ENCODE data around the gene A4GALT.

Gene A4GALT

DNA sequence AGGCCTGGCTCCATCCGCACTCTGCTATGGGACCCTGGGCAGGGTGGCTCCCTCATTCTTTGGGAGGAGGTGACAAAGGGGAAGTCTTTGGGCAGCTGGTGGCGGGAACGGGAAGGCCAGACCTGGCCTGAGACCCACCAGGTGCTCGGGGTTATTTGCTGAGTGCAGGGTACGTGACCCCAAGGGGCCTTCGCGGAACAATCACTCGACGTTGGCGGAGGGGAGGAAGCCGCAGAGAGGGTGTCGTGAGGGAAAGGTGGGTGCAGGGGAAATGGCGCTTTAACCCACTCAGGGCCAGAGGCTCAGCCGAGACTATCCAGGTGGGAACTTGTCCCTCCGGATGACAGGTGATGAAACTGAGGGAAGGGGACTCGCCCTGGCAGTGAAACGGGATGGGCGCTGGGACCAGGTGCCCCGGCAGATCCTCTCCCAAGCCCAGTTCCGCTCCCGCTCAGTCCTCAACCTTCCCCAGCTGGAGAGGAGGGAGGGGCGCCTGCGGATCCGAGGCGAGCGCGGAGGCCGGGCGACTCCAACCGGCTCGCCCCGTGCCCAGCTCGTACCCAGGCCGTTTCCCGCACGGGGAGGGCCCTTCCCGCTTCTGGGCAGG lies 911 bp downstream of the A4GALT start:
- peak overlapping the region; percentile 3 for H3K27ac ChIP-seq (ENCODE audit: poor library complexity, severe bottlenecking)
- H3K27me3 ChIP-seq (ENCODE audit: insufficient read depth, poor library complexity, severe bottlenecking): no peaks in the 10 kb centered on the region
- H3K4me3 ChIP-seq (ENCODE audit: severe bottlenecking): peak overlapping the region; percentile 99
- ATAC-seq (ENCODE audit: low read depth) (peak; percentile 65), DNase-seq (ENCODE audit: low spot score) (no peak)
- no peaks in the 10 kb centered on the region for H3K9me3 ChIP-seq (ENCODE audit: severe bottlenecking)
- peaks cover 7% of the 10 kb centered on the region for H3K4me1 ChIP-seq (ENCODE audit: insufficient read depth, poor library complexity, severe bottlenecking)
- H3K36me3 ChIP-seq (ENCODE audit: low read depth): peaks cover 11% of the 10 kb centered on the region; the same call in 1 of the 2 replicates
- TF ChIP-seq, protein P1, sequence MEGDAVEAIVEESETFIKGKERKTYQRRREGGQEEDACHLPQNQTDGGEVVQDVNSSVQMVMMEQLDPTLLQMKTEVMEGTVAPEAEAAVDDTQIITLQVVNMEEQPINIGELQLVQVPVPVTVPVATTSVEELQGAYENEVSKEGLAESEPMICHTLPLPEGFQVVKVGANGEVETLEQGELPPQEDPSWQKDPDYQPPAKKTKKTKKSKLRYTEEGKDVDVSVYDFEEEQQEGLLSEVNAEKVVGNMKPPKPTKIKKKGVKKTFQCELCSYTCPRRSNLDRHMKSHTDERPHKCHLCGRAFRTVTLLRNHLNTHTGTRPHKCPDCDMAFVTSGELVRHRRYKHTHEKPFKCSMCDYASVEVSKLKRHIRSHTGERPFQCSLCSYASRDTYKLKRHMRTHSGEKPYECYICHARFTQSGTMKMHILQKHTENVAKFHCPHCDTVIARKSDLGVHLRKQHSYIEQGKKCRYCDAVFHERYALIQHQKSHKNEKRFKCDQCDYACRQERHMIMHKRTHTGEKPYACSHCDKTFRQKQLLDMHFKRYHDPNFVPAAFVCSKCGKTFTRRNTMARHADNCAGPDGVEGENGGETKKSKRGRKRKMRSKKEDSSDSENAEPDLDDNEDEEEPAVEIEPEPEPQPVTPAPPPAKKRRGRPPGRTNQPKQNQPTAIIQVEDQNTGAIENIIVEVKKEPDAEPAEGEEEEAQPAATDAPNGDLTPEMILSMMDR (IDR thresholded peaks at IDR 0.05; ENCODE audit: poor library complexity, severe bottlenecking): no peak

DNA sequence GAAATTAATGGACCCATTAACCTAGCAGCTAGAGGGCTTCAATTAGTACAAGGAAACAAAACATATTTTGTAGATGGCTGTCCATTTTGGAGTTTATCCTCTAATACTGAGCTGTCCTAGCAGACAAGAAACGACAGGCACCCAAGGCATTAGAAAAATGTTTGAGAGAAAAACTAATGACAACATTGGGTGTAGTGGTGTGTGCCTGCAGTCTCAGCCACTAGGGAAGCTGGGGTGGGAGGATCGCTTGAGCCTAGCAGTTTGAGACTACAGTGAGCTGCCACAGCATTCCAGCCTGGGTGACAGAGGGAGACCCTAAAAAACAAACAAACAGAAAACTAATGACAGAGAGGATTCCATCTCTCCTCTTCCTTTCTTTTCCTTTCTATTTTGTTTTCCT lies 1.5 kb downstream of the A4GALT start:
- Histone ChIP-seq H3K4me3 (ENCODE audit: severe bottlenecking) (peak overlapping the region; percentile 99), H3K27ac (ENCODE audit: poor library complexity, severe bottlenecking) (peak overlapping the region; percentile 3), H3K9me3 (ENCODE audit: severe bottlenecking) (no peaks in the 10 kb centered on the region), H3K36me3 (ENCODE audit: low read depth) (peaks cover 11% of the 10 kb centered on the region; the same call in 1 of the 2 replicates), H3K27me3 (ENCODE audit: insufficient read depth, poor library complexity, severe bottlenecking) (no peaks in the 10 kb centered on the region), H3K4me1 (ENCODE audit: insufficient read depth, poor library complexity, severe bottlenecking) (peaks cover 7% of the 10 kb centered on the region)
- 0 out of 3 replicates have a peak, but pooled peaks have one; percentile 18 for ATAC-seq (ENCODE audit: low read depth)
- TF ChIP-seq, protein P1 (IDR thresholded peaks at IDR 0.05; ENCODE audit: poor library complexity, severe bottlenecking): no peak
- no peak for DNase-seq (ENCODE audit: low spot score)

DNA sequence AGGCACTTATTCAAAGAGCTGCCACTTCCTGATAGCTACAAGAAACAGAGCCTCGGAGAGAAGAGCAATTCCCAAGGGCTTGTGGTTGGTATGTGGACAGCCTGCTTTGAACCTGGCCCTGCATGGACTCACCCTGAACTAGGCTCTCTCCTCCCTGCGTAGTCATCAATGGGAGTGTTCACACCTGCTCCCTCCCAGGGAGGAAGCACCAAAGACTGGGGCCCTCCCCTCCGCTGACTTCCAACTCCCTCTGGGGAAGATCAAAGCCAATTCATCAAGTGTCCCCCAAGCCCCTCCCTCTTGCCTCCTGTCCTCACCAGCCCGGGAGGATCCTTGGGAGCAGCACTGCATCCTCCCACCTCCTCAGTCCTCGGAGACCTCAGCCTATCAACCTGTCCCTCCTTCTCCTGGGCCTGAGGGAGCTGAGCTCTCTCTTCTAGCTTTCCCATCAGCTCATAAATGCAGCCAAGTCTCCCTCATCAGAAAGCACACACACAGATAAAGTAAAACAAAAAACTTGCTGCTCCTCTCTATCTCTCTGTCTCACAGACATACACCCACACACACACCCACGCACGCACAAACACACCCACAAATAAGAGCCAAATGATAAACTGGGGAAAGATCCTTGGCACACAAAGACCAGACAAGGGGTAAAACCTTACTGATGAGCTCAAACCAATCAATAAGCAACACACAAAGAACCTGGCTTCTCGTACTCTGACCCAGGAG lies 3.3 kb downstream of the A4GALT start:
- TF ChIP-seq, protein P1 (IDR thresholded peaks at IDR 0.05; ENCODE audit: poor library complexity, severe bottlenecking): no peak
- Histone ChIP-seq H3K27me3 (ENCODE audit: insufficient read depth, poor library complexity, severe bottlenecking) (no peaks in the 10 kb centered on the region), H3K36me3 (ENCODE audit: low read depth) (peaks cover 11% of the 10 kb centered on the region; the same call in 1 of the 2 replicates), H3K4me1 (ENCODE audit: insufficient read depth, poor library complexity, severe bottlenecking) (peaks cover 7% of the 10 kb centered on the region), H3K9me3 (ENCODE audit: severe bottlenecking) (no peaks in the 10 kb centered on the region), H3K27ac (ENCODE audit: poor library complexity, severe bottlenecking) (no peak overlapping the region), H3K4me3 (ENCODE audit: severe bottlenecking) (no peak overlapping the region)
- ATAC-seq (ENCODE audit: low read depth) (no peak), DNase-seq (ENCODE audit: low spot score) (no peak)

DNA sequence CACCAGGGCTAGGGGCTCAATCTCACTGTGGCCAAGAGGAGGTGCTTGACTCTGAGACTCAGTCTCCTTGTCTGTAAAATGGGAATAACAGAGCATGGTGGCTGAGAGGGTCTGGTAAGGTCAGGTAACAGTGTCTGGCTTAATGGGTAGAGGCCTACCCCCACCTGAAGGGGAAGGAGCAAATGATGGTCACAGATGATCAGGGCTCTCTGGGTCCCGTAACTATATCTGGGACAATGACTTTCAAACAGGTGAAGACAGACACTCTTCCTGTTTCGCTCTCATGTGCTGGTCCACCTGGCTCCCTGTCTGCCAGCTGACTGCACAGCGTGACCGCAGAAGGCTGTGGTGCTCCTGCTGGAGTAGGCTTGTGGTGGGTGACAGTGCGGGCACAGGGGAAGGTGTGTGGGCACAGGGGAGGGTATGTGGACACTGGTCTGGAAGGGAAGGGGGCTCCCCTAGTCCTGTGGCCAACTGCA lies 4.0 kb downstream of the A4GALT start:
- Histone ChIP-seq H3K4me1 (ENCODE audit: insufficient read depth, poor library complexity, severe bottlenecking) (peaks cover 7% of the 10 kb centered on the region), H3K36me3 (ENCODE audit: low read depth) (peaks cover 11% of the 10 kb centered on the region; the same call in 1 of the 2 replicates), H3K9me3 (ENCODE audit: severe bottlenecking) (no peaks in the 10 kb centered on the region), H3K4me3 (ENCODE audit: severe bottlenecking) (no peak overlapping the region), H3K27ac (ENCODE audit: poor library complexity, severe bottlenecking) (no peak overlapping the region), H3K27me3 (ENCODE audit: insufficient read depth, poor library complexity, severe bottlenecking) (no peaks in the 10 kb centered on the region)
- ATAC-seq (ENCODE audit: low read depth): no peak
- TF ChIP-seq, protein P1 (IDR thresholded peaks at IDR 0.05; ENCODE audit: poor library complexity, severe bottlenecking): no peak
- no peak for DNase-seq (ENCODE audit: low spot score)
